IPS-18a (cell line): ENCODE data around the gene SLC9A7.

Experiments
- H3K27ac ChIP-seq: one replicate; pipeline ENCODE4 v1.5.1; 2013; ENCODE audit warnings: low read length
- H3K27me3 ChIP-seq: one replicate; pipeline ENCODE4 v1.6.1; 2013; ENCODE audit warnings: mild to moderate bottlenecking, low read length; ENCODE audit not compliant: control insufficient read depth, insufficient read depth
- H3K36me3 ChIP-seq: one replicate; pipeline ENCODE4 v1.6.1; 2013; ENCODE audit warnings: low read depth, low read length; ENCODE audit not compliant: control insufficient read depth
- H3K4me1 ChIP-seq: one replicate; pipeline ENCODE4 v1.6.1; 2013; ENCODE audit warnings: low read depth, low read length; ENCODE audit not compliant: control insufficient read depth
- H3K4me3 ChIP-seq: one replicate; pipeline ENCODE4 v1.5.1; 2013; ENCODE audit warnings: low read length
- H3K9ac ChIP-seq: one replicate; pipeline ENCODE4 v1.6.1; 2013; ENCODE audit warnings: mild to moderate bottlenecking, low read length, moderate library complexity
- H3K9me3 ChIP-seq: one replicate; pipeline ENCODE4 v1.6.1; 2013; ENCODE audit warnings: low read depth, low read length; ENCODE audit not compliant: control insufficient read depth

Gene SLC9A7

GRCh38 chrX:46559062-46559461, 199.9 kb downstream of the SLC9A7 start:
- Histone ChIP-seq H3K4me3 (no peak overlapping the region), H3K36me3 (no peaks in the 10 kb centered on the region), H3K27me3 (no peaks in the 10 kb centered on the region), H3K4me1 (no peaks in the 10 kb centered on the region), H3K9ac (no peak overlapping the region), H3K27ac (no peak overlapping the region), H3K9me3 (peaks cover 6% of the 10 kb centered on the region)

GRCh38 chrX:46554942-46555341, 204.0 kb downstream of the SLC9A7 start:
- H3K27ac ChIP-seq, result no peak overlapping the region
- H3K4me1 ChIP-seq, result no peaks in the 10 kb centered on the region
- no peak overlapping the region for H3K9ac ChIP-seq
- peaks cover 3% of the 10 kb centered on the region for H3K9me3 ChIP-seq
- no peaks in the 10 kb centered on the region for H3K27me3 ChIP-seq
- no peak overlapping the region for H3K4me3 ChIP-seq
- H3K36me3 ChIP-seq, result no peaks in the 10 kb centered on the region

GRCh38 chrX:46553935-46554334, 205.0 kb downstream of the SLC9A7 start:
- H3K27ac ChIP-seq, result no peak overlapping the region
- no peaks in the 10 kb centered on the region for H3K4me1 ChIP-seq
- H3K9ac ChIP-seq, result no peak overlapping the region
- no peaks in the 10 kb centered on the region for H3K36me3 ChIP-seq
- H3K4me3 ChIP-seq, result no peak overlapping the region
- H3K9me3 ChIP-seq, result peaks cover 10% of the 10 kb centered on the region
- no peaks in the 10 kb centered on the region for H3K27me3 ChIP-seq

GRCh38 chrX:46551494-46552128, 207.3 kb downstream of the SLC9A7 start:
- peaks cover 4% of the 10 kb centered on the region for H3K4me1 ChIP-seq
- H3K9me3 ChIP-seq, result peaks cover 12% of the 10 kb centered on the region
- H3K27me3 ChIP-seq, result no peaks in the 10 kb centered on the region
- H3K9ac ChIP-seq, result peak overlapping the region; percentile 24
- peak overlapping the region; percentile 51 for H3K27ac ChIP-seq
- peaks cover 10% of the 10 kb centered on the region for H3K36me3 ChIP-seq
- H3K4me3 ChIP-seq, result no peak overlapping the region

GRCh38 chrX:46549914-46550313, 209.0 kb downstream of the SLC9A7 start:
- Histone ChIP-seq H3K4me1 (peaks cover 7% of the 10 kb centered on the region), H3K9ac (no peak overlapping the region), H3K36me3 (peaks cover 13% of the 10 kb centered on the region), H3K27me3 (no peaks in the 10 kb centered on the region), H3K9me3 (peaks cover 12% of the 10 kb centered on the region), H3K4me3 (no peak overlapping the region), H3K27ac (no peak overlapping the region)
